ENCODE measurements around the gene KRT83.

GRCh38 chr12:52267699-52268098 lies 53.5 kb downstream of the KRT83 start:
- TF ChIP-seq CTCF (IDR thresholded peaks at IDR 0.05) (no peak), NFE2L2 (conservative IDR thresholded peaks at IDR 0.05; ENCODE audit: low read length) (no peak)
